GF-D8 (cell line): Measurements from ENCODE around the gene PCDHGA12.
"Not testable (repeated sequence)": the region's sequence is repeated elsewhere in the genome, so short reads cannot be mapped to it uniquely, and the experiment has no call there.

Source experiments
- DNase-seq: peaks from one replicate; lab custom pipeline; 2025; lab: John Stamatoyannopoulos, UW

The PCDHGA12 gene

DNA sequence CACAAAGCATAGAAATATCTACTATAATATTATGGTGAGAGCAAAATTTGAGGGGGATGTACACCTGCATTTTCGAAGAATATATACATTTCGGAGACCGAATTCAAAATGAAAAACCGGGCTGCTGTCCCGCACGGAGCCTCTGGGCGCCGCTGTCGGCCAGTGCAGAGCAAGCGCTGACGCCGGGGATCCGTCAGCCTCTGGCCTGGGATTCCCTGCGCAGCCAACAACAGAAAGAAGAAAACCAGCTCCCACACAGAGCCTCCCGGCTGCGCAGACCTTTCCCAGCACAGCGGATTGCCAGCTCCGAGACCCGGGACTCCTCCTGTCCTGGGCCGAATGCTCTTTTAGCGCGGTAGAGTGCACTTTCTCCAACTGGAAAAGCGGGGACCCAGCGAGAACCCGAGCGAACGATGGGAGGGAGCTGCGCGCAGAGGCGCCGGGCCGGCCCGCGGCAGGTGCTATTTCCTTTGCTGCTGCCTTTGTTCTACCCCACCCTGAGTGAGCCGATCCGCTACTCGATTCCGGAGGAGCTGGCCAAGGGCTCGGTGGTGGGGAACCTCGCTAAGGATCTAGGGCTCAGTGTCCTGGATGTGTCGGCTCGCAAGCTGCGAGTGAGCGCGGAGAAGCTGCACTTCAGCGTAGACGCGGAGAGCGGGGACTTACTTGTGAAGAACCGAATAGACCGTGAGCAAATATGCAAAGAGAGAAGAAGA lies 22.4 kb upstream of the PCDHGA12 start, which contains the start of gene PCDHGB6:
PCDHGB6 (plus strand) TSS at position 232 of the 716 bp plus-strand sequence; CDS start at position 414, 182 bp downstream.
- DNase-seq, result not testable (repeated sequence)

DNA sequence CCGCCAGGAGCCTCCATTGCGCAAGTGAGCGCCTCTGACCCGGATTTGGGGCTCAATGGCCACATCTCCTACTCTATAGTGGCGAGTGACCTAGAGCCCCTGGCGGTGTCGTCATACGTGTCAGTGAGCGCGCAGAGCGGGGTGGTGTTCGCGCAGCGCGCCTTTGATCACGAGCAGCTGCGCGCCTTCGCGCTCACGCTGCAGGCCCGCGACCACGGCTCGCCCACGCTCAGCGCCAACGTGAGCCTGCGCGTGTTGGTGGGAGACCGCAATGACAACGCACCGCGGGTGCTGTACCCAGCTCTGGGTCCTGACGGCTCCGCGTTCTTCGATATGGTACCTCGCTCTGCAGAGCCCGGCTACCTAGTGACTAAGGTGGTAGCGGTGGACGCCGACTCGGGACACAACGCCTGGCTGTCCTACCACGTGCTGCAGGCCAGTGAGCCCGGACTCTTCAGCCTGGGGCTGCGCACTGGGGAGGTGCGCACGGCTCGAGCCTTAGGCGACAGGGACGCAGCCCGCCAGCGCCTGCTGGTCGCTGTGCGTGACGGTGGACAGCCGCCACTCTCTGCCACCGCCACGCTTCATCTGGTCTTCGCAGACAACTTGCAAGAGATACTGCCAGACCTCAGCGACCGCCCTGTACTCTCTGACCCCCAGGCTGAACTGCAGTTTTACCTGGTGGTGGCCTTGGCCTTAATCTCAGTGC lies 20.6 kb upstream of the PCDHGA12 start:
- no peak for DNase-seq

DNA sequence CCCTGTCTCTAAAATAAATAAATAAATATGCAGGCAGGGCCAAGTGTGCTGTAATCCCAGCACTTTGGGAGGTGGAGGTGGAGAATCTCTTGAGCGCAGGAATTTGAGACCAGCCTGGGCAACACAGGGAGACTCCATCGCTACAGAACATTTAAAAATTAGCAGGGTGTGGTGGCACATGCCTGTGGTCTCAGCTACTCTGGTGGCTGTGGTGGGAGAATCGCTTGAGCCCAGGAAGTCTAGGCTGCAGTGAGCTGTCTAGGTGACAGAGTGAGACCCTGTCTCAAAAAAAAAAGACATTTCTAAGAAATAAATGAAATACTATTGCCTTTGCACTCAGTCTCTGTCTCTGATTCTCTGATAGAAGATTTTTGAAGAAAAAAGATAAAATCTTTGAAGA lies 18.7 kb upstream of the PCDHGA12 start:
- DNase-seq, result no peak

DNA sequence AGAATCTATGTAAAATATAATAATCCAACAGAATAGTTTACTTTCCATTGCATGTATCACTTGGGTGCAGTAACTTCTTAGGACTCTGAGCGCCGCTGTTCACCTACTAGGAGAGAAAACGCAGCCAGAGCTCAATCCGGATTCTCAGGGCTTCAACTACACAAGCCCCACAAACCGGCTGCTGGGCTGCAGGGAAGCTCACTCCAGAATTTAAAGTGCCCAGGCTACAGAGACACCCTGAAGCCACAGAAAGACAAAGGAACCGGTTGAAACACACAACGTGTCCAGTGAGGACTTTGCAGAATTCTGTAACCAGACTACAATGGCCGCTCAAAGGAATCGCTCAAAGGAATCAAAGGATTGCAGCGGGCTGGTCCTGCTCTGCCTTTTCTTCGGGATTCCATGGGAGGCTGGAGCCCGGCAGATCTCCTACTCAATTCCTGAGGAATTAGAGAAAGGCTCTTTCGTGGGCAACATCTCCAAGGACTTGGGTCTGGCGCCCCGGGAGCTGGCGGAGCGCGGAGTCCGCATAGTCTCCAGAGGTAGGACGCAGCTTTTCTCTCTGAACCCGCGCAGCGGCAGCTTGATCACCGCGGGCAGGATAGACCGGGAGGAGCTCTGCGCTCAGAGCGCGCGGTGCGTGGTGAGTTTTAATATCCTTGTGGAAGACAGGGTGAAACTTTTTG lies 17.3 kb upstream of the PCDHGA12 start, which contains the start of gene PCDHGA10:
PCDHGA10 (plus strand) TSS at position 134 of the 686 bp plus-strand sequence; CDS start at position 323, 189 bp downstream.
- no peak for DNase-seq

DNA sequence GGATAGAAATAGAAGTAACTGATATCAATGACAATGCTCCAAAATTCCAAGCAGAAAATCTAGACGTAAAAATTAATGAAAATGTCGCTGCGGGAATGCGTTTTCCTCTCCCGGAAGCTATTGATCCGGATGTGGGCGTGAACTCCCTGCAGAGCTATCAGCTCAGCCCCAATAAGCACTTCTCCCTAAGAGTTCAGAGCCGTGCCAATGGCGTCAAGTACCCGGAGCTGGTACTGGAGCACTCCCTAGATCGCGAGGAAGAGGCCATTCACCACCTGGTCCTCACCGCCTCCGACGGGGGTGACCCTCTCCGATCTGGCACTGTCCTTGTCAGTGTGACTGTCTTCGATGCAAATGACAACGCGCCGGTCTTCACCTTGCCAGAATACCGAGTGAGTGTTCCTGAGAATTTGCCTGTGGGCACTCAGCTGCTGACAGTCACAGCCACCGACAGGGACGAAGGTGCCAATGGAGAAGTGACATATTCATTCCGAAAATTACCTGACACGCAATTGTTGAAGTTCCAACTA lies 16.7 kb upstream of the PCDHGA12 start:
- no peak for DNase-seq

DNA sequence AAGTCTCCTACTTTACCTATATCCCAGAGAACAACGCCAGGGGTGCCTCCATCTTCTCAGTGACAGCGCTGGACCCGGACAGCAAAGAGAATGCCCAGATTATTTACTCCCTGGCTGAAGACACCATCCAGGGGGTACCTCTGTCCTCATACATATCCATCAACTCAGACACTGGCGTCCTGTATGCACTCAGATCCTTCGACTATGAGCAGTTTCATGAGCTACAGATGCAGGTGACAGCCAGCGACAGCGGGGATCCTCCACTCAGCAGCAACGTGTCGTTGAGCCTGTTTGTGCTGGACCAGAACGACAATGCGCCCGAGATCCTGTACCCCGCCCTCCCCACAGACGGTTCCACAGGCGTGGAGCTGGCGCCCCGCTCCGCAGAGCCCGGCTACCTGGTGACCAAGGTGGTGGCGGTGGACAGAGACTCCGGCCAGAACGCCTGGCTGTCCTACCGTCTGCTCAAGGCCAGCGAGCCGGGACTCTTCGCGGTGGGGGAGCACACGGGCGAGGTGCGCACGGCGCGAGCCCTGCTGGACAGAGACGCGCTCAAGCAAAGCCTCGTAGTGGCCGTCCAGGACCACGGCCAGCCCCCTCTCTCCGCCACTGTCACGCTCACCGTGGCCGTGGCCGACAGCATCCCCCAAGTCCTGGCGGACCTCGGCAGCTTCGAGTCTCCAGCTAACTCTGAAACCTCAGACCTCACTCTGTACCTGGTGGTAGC lies 15.6 kb upstream of the PCDHGA12 start:
- not testable (repeated sequence) for DNase-seq

DNA sequence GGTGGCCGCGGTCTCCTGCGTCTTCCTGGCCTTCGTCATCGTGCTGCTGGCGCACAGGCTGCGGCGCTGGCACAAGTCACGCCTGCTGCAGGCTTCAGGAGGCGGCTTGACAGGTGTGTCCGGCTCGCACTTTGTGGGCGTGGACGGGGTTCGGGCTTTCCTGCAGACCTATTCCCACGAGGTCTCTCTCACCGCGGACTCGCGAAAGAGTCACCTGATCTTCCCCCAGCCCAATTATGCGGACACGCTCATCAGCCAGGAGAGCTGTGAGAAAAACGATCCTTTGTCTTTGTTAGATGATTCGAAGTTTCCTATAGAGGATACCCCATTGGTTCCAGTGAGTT lies 15.1 kb upstream of the PCDHGA12 start:
- not testable (repeated sequence) for DNase-seq

DNA sequence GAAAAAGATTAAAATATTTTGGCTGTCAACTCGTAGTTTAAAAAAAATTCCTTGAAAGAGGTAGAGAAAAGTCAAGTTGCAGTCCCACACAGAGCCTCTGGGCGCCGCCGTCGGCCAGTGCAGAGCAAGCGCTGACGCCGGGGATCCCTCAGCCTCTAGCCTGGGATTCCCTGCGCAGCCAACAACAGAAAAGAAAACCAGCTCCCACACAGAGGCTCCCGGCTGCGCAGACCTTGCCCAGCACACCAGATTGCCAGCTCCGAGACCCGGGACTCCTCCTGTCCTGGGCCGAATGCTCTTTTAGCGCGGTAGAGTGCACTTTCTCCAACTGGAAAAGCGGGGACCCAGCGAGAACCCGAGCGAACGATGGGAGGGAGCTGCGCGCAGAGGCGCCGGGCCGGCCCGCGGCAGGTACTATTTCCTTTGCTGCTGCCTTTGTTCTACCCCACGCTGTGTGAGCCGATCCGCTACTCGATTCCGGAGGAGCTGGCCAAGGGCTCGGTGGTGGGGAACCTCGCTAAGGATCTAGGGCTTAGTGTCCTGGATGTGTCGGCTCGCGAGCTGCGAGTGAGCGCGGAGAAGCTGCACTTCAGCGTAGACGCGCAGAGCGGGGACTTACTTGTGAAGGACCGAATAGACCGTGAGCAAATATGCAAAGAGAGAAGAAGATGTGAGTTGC lies 12.7 kb upstream of the PCDHGA12 start, which contains the start of gene PCDHGB7:
PCDHGB7 (plus strand) TSS at position 184 of the 679 bp plus-strand sequence; CDS start at position 367, 183 bp downstream.
- DNase-seq, result not testable (repeated sequence)

DNA sequence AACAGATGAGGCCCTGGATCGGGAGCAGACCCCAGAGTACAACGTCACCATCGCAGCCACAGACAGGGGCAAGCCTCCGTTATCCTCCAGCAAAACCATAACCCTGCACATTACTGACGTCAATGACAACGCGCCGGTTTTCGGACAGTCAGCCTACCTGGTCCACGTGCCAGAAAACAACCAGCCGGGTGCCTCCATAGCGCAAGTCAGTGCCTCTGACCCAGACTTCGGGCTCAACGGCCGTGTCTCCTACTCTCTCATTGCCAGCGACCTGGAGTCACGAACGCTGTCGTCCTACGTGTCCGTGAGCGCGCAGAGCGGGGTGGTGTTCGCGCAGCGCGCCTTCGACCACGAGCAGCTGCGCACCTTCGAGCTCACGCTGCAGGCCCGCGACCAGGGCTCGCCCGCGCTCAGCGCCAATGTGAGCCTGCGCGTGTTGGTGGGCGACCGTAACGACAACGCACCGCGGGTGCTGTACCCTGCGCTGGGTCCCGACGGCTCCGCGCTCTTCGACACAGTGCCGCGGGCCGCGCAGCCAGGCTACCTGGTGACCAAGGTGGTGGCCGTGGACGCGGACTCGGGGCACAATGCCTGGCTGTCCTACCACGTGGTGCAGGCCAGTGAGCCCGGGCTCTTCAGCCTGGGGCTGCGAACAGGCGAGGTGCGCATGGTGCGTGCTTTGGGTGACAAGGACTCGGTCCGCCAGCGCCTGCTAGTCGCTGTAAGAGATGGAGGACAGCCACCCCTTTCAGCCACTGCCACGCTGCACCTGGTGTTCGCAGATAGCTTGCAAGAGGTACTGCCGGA lies 11.0 kb upstream of the PCDHGA12 start:
- no peak for DNase-seq

DNA sequence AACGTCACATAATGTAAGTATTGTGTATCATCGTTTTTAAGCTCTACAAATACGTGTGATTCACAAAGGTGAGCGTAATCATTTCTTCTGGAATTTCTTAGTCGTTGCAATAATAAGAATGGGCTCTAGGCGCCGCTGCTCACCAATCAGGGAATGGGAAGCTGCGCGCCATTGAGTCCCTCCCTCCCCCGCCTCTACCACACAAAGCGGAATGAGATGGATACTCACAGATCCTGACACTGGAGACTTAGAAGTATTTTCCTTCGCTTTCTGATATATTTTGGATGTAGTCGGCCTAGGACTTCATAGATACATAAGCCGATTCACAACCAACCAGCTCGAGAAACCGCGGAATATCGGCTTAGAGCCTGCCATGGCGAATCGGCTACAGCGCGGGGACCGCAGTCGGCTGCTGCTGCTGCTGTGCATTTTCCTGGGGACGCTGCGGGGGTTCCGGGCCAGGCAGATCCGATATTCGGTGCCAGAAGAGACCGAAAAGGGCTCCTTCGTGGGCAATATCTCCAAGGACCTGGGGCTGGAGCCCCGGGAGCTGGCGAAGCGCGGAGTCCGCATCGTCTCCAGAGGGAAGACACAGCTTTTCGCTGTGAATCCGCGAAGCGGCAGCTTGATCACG lies 9.3 kb upstream of the PCDHGA12 start, which contains the start of gene PCDHGA11:
PCDHGA11 (plus strand) TSS at position 197 of the 634 bp plus-strand sequence; CDS start at position 374, 177 bp downstream.
- DNase-seq, result no peak

DNA sequence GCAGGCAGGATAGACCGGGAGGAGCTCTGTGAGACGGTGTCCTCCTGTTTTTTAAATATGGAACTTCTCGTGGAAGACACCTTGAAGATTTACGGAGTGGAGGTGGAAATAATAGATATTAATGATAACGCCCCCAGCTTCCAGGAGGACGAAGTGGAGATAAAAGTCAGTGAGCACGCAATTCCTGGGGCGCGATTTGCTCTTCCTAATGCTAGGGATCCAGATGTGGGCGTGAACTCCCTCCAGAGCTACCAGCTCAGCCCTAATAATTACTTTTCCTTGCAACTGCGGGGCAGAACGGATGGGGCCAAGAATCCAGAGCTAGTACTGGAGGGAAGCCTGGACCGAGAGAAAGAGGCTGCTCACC lies 8.8 kb upstream of the PCDHGA12 start:
- no peak for DNase-seq

DNA sequence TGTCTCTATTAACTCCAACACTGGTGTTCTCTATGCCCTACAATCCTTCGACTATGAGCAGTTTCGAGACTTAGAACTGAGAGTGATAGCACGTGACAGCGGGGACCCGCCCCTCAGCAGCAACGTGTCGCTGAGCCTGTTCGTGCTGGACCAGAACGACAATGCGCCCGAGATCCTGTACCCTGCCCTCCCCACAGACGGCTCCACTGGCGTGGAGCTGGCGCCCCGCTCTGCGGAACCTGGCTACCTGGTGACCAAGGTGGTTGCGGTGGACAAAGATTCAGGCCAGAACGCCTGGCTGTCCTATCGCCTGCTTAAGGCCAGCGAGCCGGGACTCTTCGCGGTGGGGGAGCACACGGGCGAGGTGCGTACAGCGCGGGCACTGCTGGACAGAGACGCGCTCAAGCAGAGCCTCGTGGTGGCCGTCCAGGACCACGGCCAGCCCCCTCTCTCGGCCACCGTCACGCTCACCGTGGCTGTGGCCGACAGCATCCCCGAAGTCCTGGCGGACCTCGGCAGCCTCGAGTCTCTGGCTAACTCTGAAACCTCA lies 7.5 kb upstream of the PCDHGA12 start:
- DNase-seq, result no peak

DNA sequence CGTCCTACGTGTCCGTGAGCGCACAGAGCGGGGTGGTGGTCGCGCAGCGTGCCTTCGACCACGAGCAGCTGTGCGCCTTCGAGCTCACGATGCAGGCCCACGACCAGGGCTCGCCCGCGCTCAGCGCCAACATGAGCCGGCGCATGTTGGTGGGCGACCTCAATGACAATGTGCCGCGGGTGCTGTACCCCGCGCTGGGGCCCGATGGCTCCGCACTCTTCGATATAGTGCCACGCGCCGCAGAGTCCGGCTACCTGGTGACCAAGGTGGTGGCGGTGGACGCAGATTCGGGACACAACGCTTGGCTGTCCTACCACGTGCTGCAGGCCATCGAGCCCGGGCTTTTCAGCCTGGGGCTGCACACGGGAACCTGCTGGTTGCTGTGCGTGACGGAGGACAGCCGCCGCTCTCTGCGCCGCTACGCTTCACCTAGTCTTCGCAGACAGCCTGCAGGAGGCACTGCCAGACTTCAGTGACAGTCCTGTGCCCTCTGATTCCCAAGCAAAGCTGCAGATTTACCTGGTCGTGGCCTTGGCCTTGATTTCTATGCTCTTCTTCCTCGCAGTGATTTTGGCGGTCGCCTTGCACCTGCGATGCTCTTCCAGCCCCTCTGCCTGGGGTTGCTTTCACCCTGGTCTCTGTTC lies 2.4 kb upstream of the PCDHGA12 start:
- DNase-seq, result no peak

DNA sequence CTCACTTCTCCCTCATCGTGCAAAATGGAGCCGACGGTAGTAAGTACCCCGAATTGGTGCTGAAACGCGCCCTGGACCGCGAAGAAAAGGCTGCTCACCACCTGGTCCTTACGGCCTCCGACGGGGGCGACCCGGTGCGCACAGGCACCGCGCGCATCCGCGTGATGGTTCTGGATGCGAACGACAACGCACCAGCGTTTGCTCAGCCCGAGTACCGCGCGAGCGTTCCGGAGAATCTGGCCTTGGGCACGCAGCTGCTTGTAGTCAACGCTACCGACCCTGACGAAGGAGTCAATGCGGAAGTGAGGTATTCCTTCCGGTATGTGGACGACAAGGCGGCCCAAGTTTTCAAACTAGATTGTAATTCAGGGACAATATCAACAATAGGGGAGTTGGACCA lies 979 bp downstream of the PCDHGA12 start:
- DNase-seq, result no peak

DNA sequence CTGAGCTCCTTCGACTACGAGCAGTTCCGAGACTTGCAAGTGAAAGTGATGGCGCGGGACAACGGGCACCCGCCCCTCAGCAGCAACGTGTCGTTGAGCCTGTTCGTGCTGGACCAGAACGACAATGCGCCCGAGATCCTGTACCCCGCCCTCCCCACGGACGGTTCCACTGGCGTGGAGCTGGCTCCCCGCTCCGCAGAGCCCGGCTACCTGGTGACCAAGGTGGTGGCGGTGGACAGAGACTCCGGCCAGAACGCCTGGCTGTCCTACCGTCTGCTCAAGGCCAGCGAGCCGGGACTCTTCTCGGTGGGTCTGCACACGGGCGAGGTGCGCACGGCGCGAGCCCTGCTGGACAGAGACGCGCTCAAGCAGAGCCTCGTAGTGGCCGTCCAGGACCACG lies 2.0 kb downstream of the PCDHGA12 start:
- DNase-seq, result not testable (repeated sequence)

DNA sequence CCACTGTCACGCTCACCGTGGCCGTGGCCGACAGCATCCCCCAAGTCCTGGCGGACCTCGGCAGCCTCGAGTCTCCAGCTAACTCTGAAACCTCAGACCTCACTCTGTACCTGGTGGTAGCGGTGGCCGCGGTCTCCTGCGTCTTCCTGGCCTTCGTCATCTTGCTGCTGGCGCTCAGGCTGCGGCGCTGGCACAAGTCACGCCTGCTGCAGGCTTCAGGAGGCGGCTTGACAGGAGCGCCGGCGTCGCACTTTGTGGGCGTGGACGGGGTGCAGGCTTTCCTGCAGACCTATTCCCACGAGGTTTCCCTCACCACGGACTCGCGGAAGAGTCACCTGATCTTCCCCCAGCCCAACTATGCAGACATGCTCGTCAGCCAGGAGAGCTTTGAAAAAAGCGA lies 2.4 kb downstream of the PCDHGA12 start:
- not testable (repeated sequence) for DNase-seq

DNA sequence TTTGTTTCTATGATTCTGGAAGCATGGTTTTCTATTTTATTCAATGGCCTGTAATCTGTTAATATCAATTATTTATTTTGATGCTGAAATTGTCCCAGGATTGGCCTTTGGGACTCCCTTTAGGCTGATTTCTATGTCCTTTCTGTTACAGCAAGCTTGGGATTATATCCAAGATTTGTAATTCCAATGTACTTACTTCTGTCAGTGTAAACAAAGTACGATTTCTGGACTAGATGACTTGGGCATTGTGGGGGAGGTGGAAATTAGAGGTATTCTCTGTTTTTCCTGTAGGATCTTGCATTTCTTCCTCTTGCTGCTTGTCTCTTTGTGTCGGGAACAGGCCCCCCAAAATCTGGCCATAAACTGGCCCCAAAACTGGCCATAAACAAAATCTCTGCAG lies 3.7 kb downstream of the PCDHGA12 start:
- DNase-seq, result no peak

DNA sequence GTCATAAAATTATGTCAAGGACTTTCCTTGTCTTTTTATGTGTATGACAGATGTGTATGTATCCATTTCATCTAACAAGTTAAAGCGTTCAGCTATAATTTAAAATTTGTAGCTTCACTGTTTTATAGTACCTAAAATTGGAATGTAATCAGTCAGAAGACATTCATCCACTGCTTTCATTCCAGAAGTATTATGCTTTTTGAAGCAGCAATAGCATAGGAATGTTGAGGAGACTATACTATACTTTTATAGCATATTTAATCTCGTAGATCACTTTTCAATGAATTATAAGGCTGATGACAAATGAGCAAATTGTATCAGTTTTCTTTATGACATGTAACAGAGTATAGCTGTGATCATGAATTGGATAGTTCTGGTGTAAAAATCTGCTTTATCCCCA lies 6.9 kb downstream of the PCDHGA12 start:
- DNase-seq, result no peak
